Astrocyte of the spinal cord (primary cell): Measurements from ENCODE around the gene ZNF675.
"Not testable (repeated sequence)": the region's sequence is repeated elsewhere in the genome, so short reads cannot be mapped to it uniquely, and the experiment has no call there.

Experiments used
- DNase-seq: peaks from one replicate; pipeline ENCODE4 v3.0.0; 2011; ENCODE audit warnings: low read depth, low spot score
- H3K4me3 ChIP-seq: 2 replicates; pipeline ENCODE4 v1.5.1; 2011; ENCODE audit warnings: low read depth, mild to moderate bottlenecking, low read length, moderate library complexity
- in situ Hi-C: cut with HindIII; loops from 2 replicates; pipeline ENCODE4 v1.10.0; 2017; ENCODE audit warnings: low sequenced_read_pairs
- TF ChIP-seq, protein P1 (sequence below): IDR thresholded peaks from 2 replicates; pipeline ENCODE4 v1.5.1; 2012; ENCODE audit warnings: low read depth, mild to moderate bottlenecking, low read length, inconsistent platforms

ZNF675 gene

DNA sequence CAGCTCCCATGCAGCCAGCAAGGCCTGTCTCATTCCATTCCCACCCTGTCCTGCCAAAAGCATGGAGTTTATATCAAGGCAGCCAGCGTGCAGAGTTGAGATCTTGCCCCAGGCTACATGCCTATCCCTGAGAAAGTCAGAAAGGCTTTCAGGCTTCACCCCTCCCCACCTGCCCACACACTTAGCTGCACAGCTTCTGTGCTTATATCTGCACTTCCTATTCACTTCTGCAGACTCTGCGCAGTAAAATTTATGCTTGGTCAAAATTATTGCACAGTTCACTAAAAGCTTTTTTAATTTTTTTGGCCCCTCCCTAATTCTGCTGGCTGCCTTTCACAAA is 12.5 kb upstream of the ZNF675 start:
- in situ Hi-C loops = no loop called here
- TF ChIP-seq, protein P1, sequence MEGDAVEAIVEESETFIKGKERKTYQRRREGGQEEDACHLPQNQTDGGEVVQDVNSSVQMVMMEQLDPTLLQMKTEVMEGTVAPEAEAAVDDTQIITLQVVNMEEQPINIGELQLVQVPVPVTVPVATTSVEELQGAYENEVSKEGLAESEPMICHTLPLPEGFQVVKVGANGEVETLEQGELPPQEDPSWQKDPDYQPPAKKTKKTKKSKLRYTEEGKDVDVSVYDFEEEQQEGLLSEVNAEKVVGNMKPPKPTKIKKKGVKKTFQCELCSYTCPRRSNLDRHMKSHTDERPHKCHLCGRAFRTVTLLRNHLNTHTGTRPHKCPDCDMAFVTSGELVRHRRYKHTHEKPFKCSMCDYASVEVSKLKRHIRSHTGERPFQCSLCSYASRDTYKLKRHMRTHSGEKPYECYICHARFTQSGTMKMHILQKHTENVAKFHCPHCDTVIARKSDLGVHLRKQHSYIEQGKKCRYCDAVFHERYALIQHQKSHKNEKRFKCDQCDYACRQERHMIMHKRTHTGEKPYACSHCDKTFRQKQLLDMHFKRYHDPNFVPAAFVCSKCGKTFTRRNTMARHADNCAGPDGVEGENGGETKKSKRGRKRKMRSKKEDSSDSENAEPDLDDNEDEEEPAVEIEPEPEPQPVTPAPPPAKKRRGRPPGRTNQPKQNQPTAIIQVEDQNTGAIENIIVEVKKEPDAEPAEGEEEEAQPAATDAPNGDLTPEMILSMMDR = no peak
- no peak for DNase-seq
- no peak overlapping the region for H3K4me3 ChIP-seq

DNA sequence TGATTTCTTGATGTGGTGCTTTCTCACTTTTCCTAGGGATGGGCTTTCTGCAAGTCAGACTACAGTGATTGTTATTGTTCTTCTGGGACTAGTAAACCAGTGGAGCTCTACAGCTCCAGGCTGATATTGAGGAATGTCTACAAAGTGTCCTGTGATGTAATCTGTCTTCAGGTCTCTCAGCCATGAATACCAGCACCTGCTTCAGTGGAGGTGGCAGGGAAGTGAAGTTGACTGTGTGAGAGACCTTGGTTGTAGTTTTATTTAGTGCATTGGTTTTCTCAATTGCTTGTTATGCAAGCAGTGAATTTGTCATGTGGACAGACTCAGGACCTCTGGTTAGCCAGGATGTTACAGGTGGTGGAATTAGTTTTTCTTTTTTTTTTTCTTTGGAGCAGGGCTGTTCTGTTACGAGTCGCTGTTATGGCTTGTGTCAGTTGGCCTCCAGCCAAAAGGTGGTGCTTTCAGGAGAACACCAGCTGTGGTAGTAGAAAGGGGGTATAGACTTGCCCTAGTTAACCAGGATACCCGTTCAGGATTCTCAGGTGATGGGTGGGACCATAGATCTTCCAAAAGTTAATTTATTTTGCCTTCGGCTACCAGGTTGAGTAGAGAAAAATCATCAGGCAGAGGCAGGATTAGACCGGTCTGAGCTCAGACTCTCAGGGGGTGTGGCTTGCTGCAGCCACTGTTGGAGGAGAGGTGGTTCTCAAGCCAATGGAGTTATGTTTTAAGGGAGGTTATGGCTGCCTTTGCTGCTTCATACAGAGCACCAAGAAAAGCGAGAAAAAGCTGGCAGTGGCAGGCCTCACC is 11.9 kb upstream of the ZNF675 start:
- TF ChIP-seq, protein P1 = no peak
- no peak for DNase-seq
- in situ Hi-C loops = no loop called here
- H3K4me3 ChIP-seq = no peak overlapping the region

DNA sequence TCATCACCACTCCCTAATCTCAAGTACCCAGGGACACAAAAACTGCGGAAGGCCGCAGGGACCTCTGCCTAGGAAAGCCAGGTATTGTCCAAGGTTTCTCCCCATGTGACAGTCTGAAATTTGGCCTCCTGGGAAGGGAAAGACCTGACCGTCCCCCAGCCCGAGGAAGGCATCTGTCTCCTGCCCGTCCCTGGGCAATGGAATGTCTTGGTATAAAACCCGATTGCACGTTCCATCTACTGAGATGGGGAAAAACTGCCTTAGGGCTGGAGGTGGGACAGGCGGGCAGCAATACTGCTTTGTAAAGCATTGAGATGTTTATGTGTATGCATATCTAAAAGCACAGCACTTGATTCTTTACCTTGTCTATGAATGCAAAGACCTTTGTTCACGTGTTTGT is 5.9 kb upstream of the ZNF675 start:
- H3K4me3 ChIP-seq, DNase-seq, in situ Hi-C loops: not testable (repeated sequence)

DNA sequence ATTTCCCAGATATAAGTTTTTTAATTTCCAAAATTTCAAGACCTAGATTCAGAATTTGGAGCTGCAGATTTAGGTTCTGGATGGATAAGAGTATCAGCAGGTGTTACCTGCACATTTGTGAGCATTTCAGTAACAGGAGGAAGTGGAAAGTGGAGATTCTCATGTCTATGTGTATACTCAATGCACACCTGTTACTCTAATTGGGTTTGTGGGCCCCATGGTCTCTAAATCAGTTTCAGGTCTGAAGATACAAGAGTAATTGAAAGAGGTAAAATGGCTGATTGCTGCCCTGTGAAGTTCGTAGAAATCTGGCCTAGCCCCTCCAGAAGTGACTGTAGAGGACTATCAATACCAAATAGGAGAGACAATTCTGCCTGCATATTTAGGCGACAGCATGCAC is 13.9 kb downstream of the ZNF675 start:
- H3K4me3 ChIP-seq = no peak overlapping the region
- DNase-seq = no peak
- TF ChIP-seq, protein P1 = no peak
- in situ Hi-C loops = no loop called here

DNA sequence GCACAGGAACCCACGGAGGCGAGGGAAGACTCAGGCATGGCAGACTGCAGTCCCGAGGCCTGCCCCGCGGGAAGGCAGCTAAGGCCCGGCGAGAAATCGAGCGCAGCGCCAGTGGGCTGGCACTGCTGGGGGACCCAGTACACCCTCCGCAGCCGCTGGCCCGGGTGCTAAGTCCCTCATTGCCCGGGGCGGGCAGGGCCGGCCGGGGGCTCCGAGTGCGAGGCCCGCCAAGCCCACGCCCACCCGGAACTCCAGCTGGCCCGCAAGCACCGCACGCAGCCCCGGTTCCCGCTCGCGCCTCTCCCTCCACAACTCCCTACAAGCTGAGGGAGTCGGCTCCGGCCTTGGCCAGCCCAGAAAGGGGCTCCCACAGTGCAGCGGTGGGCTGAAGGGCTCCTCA is 18.4 kb downstream of the ZNF675 start:
- in situ Hi-C loops = not testable (repeated sequence)

DNA sequence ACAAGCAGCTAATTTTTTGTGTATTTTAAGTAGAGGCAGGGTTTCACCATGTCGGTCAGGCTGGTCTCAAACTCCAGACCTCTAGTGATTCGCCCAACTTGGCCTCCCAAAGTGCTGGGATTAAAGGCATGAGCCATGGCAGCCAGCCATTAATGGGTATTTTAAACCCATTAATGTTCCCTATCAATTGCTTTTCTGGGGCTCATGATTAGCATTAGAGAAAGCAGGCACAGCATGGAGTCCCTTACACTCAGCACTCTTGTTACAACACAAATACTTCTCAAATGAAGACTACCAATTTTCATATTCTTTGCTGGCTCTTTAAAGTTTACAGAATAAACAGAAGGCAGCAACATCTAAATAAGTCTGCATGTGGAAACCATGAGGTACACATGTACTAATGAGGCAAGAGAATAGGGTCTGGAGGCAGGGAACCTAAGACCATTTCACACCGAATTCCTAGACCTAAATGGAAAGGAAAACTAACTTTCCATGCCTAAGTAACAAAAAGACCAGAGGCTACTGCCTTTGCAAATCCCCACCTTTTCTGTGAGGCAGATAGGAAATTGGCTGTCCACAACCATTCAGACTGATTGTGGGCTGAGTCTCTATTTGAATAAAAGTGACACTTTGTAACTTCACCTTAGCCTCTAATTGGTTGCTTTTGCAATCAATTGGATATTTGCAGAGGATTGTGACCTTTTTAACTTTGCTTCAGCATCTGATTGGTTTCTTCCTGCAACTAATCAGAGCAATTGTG is 21.2 kb downstream of the ZNF675 start:
- in situ Hi-C loops = no loop called here
- no peak for DNase-seq
- TF ChIP-seq, protein P1 = no peak
- no peak overlapping the region for H3K4me3 ChIP-seq

More for the DNA sequence above, 18.4 kb downstream of the ZNF675 start:
- H3K4me3 ChIP-seq, DNase-seq: not testable (repeated sequence)

DNA sequence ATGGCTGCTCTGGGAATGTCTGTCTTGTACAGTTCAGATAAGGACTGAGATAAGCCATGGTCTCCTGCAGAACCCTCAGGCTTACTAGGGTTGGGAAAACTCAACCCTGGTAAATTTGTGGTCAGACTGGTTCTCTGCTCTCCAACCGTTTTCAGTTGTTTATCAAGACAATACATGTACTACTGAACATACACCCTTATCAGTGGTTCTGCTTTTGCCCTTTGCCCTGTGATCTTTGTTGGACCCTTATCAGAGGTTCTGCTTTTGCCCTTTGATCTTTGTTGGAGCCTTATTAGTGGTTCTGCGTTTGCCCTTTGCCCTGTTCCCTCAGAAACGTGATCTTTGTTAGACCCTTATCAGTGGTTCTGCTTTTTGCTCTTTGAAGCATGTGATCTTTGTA is 37.2 kb downstream of the ZNF675 start:
- DNase-seq, in situ Hi-C loops, H3K4me3 ChIP-seq: not testable (repeated sequence)
